Neural cell (in vitro differentiated cells): ENCODE measurements around the gene CFDP1.

Experiments
- EZH2 ChIP-seq: fragments of 200-600, 300-800 bp; shearing (Covaris generic), sonication (generic); IDR thresholded peaks from 2 replicates; pipeline ENCODE4 v1.6.1; 2014; ENCODE audit warnings: antibody characterized with exemption, low read length, borderline replicate concordance, mild to moderate bottlenecking; ENCODE audit not compliant: insufficient read depth, poor library complexity, severe bottlenecking
- RAD21 ChIP-seq: fragments of 450-650 bp; conservative IDR thresholded peaks from 2 replicates; pipeline ENCODE4 v1.6.1; 2014; ENCODE audit warnings: antibody characterized with exemption, mild to moderate bottlenecking, moderate library complexity
- TF ChIP-seq, protein P1 (sequence below): fragments of 450-650 bp; IDR thresholded peaks from 2 replicates; pipeline ENCODE4 v1.5.1; 2014; ENCODE audit warnings: antibody characterized with exemption, mild to moderate bottlenecking, moderate library complexity; ENCODE audit not compliant: poor library complexity, severe bottlenecking

DNA sequence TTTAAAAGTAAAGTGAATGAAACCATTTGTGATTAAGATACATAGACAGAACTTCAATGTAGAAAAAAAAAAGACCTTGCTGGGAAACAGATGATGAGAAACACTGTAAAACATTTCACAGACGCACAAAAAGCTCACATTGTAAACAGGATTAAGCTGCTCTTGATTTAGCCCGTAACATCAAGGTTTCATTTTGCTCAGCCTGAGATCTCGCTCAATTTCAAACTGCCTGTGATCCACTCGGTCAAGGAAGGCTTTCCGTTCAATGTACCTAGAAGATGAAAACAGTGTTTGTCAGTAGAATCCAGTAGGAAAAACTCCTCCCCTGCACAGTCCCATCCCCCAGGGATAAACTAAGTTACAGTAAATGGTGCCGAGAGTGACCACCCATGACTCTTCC lies 139.5 kb downstream of the CFDP1 start:
- TF ChIP-seq, protein P1, sequence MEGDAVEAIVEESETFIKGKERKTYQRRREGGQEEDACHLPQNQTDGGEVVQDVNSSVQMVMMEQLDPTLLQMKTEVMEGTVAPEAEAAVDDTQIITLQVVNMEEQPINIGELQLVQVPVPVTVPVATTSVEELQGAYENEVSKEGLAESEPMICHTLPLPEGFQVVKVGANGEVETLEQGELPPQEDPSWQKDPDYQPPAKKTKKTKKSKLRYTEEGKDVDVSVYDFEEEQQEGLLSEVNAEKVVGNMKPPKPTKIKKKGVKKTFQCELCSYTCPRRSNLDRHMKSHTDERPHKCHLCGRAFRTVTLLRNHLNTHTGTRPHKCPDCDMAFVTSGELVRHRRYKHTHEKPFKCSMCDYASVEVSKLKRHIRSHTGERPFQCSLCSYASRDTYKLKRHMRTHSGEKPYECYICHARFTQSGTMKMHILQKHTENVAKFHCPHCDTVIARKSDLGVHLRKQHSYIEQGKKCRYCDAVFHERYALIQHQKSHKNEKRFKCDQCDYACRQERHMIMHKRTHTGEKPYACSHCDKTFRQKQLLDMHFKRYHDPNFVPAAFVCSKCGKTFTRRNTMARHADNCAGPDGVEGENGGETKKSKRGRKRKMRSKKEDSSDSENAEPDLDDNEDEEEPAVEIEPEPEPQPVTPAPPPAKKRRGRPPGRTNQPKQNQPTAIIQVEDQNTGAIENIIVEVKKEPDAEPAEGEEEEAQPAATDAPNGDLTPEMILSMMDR: no peak
- TF ChIP-seq EZH2 (no peak), RAD21 (no peak)
